AG09319 (cell line): ENCODE data around the gene MXRA8.
A peak's percentile ranks its signal among the peaks of the same experiment; 100 is the strongest.

ENCODE experiments used
- DNase-seq: peaks from one replicate; pipeline ENCODE4 v3.0.0-alpha.2; 2010; ENCODE audit warnings: low read depth; ENCODE audit errors: extremely low read depth
- TF ChIP-seq, protein P1 (sequence below): IDR thresholded peaks from 2 replicates; pipeline ENCODE4 v1.5.1; 2011; ENCODE audit warnings: low read depth, mild to moderate bottlenecking, inconsistent platforms, low read length, moderate library complexity

MXRA8 gene

DNA sequence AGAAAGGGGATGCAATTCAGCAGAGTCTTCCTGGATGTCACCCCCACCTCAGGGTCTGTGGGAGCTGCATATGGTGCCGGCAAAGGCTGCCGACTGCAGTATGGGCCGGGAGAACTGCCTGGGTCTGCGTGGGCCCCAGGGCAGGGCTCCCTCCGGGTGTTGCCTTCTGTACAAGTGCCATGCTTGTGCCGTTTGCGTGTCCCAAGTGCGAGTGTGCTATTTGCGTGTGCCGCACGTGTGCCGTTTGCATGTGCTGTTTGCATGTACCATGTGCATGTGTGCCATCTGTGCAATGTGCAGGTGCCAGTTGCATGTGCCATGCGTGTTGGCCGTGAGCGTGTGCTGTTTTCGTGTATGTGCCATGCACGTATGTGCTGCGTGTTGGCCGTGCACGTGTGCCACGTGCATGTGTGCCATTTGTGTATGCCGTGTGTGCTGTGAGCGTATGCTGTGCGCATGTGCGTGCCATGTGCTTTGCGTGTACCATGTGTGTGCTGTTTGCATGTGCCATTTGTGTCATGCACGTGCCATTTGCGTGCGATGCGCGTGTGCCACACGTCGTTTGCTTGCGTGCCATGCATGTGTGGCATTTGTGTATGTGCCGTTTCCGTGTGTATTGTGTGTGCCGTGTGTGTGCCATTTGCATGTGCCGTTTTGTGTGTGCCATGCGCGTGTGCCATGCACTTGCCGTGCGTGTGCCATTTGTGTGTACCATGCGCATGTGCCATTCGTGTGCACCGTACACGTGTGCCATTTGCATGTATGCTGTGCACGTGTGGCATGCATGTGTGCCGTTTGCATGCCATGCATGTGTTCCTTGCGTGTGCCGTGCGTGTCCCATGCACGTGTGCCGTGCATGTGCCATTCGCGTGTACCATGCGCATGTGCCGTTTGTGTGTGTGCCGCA lies 28.8 kb downstream of the MXRA8 start:
- no peak for DNase-seq
- TF ChIP-seq, protein P1, sequence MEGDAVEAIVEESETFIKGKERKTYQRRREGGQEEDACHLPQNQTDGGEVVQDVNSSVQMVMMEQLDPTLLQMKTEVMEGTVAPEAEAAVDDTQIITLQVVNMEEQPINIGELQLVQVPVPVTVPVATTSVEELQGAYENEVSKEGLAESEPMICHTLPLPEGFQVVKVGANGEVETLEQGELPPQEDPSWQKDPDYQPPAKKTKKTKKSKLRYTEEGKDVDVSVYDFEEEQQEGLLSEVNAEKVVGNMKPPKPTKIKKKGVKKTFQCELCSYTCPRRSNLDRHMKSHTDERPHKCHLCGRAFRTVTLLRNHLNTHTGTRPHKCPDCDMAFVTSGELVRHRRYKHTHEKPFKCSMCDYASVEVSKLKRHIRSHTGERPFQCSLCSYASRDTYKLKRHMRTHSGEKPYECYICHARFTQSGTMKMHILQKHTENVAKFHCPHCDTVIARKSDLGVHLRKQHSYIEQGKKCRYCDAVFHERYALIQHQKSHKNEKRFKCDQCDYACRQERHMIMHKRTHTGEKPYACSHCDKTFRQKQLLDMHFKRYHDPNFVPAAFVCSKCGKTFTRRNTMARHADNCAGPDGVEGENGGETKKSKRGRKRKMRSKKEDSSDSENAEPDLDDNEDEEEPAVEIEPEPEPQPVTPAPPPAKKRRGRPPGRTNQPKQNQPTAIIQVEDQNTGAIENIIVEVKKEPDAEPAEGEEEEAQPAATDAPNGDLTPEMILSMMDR, result no peak

DNA sequence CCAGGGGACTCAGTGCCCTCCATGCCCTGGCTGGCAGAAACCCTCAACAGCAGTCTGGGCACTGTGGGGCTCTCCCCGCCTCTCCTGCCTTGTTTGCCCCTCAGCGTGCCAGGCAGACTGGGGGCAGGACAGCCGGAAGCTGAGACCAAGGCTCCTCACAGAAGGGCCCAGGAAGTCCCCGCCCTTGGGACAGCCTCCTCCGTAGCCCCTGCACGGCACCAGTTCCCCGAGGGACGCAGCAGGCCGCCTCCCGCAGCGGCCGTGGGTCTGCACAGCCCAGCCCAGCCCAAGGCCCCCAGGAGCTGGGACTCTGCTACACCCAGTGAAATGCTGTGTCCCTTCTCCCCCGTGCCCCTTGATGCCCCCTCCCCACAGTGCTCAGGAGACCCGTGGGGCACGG lies 30.1 kb downstream of the MXRA8 start:
- DNase-seq, result no peak
- TF ChIP-seq, protein P1, result no peak

DNA sequence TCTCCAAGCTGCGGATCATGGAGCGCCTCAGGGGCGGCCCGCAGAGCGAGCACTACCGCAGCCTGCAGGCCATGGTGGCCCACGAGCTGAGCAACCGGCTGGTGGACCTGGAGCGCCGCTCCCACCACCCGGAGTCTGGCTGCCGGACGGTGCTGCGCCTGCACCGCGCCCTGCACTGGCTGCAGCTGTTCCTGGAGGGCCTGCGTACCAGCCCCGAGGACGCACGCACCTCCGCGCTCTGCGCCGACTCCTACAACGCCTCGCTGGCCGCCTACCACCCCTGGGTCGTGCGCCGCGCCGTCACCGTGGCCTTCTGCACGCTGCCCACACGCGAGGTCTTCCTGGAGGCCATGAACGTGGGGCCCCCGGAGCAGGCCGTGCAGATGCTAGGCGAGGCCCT lies 31.1 kb downstream of the MXRA8 start:
- TF ChIP-seq, protein P1, result no peak
- no peak for DNase-seq

DNA sequence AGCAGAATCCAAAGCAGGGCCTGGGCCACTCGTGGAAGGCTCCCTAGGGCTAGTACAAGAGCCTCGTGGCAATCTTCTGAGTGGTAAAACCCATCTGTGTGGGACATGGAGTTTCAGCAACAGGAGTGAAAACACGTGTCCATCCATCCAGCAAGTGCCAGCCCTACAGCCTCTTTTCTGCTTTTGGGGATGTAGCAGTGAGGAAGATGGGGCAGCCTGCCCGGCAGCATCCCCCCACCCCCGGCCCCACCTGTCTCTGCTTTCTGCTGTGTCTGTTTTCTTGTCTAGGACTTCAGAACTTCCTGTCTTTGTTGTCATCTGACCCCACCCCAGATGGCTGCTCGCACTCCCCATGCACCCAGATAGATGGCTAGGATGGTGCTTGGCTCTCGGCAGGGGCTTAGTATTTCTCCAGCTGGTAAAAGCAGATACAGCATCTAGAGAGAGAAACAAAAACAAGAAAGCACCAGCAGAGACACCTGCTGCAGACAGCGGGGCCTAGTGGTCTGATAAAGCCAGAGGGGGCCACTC lies 32.2 kb downstream of the MXRA8 start:
- TF ChIP-seq, protein P1, result no peak
- no peak for DNase-seq

DNA sequence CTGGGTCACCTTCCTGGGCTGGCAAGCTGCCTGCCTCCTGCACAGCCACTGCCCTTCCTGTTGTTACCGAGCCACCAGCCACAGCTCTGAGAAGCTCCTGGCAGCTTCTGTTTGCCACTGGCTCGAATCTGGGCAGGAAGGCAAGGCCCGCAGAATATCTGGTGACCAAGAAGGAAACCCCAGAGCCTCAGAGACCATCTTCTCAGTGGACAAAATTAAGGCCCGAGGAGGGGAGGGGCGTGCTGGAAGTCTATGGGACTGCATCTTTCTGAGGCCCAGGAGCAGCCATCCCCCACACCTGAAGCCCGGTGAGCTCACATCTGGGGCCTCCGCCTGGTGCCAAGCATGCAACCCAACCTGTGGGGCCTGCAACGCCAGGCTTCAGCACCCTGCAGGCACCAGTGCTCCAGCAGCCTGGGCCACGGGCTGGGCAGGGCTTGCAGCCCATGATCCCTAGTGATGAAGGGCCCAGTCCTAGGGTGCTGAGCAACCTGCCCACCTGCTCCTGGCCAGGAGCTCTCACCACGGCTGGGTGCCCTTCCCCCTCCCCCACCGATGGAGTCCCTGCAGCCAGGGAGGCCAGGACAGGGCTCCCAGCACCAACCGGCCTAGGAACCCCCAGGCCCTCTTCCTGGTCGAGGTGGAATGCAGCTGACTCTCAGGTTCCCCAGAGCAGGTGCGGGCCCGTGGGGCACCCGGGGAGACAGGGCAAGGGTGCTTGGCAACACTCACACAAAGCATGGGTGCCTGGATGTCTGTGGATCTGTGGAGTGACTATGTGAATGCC lies 32.9 kb downstream of the MXRA8 start:
- TF ChIP-seq, protein P1, result no peak
- DNase-seq, result no peak

DNA sequence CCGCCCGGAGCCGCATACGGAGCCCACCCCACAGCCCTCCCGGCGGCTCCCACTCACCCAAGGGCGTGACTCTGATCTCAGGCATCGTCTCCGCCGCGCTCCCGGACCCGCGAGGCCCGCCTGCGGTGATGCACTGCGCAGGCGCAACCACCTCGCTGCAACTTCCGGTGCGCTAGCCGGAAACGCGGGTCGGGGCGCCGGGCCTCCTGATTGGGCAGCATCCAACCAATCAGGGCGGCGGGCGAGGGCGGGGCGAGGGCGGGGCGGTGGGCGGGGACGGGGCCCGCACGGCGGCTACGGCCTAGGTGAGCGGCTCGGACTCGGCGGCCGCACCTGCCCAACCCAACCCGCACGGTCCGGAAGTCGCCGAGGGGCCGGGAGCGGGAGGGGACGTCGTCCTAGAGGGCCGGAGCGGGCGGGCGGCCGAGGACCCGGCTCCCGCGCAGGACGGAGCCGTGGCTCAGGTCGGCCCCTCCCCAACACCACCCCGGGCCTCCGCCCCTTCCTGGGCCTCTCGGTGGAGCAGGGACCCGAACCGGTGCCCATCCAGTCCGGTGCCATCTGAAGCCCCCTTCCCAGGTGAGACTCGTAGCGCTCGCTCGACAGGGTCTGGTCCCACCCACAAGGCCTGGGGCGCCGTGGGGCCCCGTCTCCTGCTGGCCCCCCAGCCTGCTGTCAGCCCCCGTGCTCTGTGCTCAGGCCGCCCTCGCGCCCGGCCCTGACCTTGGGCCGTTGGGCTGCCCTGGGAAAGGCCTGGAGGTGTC lies 33.6 kb downstream of the MXRA8 start, which contains the start of the genes CPTP and INTS11:
TSS of gene CPTP (plus strand) at position 279 of the 764 bp plus-strand sequence. CDS start 2,109 bp downstream, outside the sequence.
TSS of gene INTS11 (minus strand) at position 137 of the 764 bp plus-strand sequence. CDS start at position 85, 52 bp downstream.
- TF ChIP-seq, protein P1, result no peak
- peak; percentile 78 for DNase-seq
